Stimulated activated memory B cell treated with anti-CD40 and anti-IgM and Interleukin-4, amounts not matched to agents 10 μg/mL and 1 μg/mL and 100 μg/mL, for 72 hours (primary cell): ENCODE data around the gene RAB13.
A peak's percentile ranks its signal among the peaks of the same experiment; 100 is the strongest.

Source experiments
- ATAC-seq: fragments of 150-1000 bp; cut with Tn5 transposase; 2 replicates; pipeline ENCODE4 v1.10.0; 2021
- H3K27ac Mint-ChIP-seq: one replicate; pipeline ENCODE4 v1.8.0; 2022; ENCODE audit warnings: mild to moderate bottlenecking, mixed read lengths
- H3K27me3 Mint-ChIP-seq: one replicate; pipeline ENCODE4 v1.8.0; 2022; ENCODE audit warnings: mixed read lengths
- H3K36me3 Mint-ChIP-seq: one replicate; pipeline ENCODE4 v1.8.0; 2022; ENCODE audit warnings: mixed read lengths
- H3K4me1 Mint-ChIP-seq: one replicate; pipeline ENCODE4 v1.8.0; 2022; ENCODE audit warnings: mixed read lengths
- H3K4me3 Mint-ChIP-seq: one replicate; pipeline ENCODE4 v1.8.0; 2022; ENCODE audit warnings: mild to moderate bottlenecking, moderate library complexity, mixed read lengths
- H3K9me3 Mint-ChIP-seq: one replicate; pipeline ENCODE4 v1.8.0; 2022; ENCODE audit warnings: mixed read lengths

Gene RAB13

GRCh38 chr1:153936011-153936802, 49.9 kb downstream of the RAB13 start:
- Mint-ChIP-seq H3K36me3 (peaks cover 80% of the 10 kb centered on the region), H3K9me3 (no peaks in the 10 kb centered on the region), H3K27ac (no peak overlapping the region), H3K4me1 (peaks cover 25% of the 10 kb centered on the region), H3K4me3 (no peak overlapping the region), H3K27me3 (no peaks in the 10 kb centered on the region)
- ATAC-seq, result no peak

GRCh38 chr1:153934746-153935145, 51.4 kb downstream of the RAB13 start:
- peaks cover 14% of the 10 kb centered on the region for H3K4me1 Mint-ChIP-seq
- H3K36me3 Mint-ChIP-seq, result peaks cover 74% of the 10 kb centered on the region
- H3K4me3 Mint-ChIP-seq, result no peak overlapping the region
- no peak for ATAC-seq
- H3K27ac Mint-ChIP-seq, result peak overlapping the region; percentile 74
- H3K9me3 Mint-ChIP-seq, result no peaks in the 10 kb centered on the region
- H3K27me3 Mint-ChIP-seq, result no peaks in the 10 kb centered on the region

- peak overlapping the region; percentile 74 for H3K27ac Mint-ChIP-seq
- H3K4me1 Mint-ChIP-seq, result peaks cover 6% of the 10 kb centered on the region
- H3K4me3 Mint-ChIP-seq, result no peak overlapping the region
- ATAC-seq, result no peak
- peaks cover 70% of the 10 kb centered on the region for H3K36me3 Mint-ChIP-seq
- H3K9me3 Mint-ChIP-seq, result no peaks in the 10 kb centered on the region
- H3K27me3 Mint-ChIP-seq, result no peaks in the 10 kb centered on the region
These were observed 52.2 kb downstream of the RAB13 start for GRCh38 chr1:153933955-153934354.

GRCh38 chr1:153933430-153933829, 52.7 kb downstream of the RAB13 start:
- no peaks in the 10 kb centered on the region for H3K27me3 Mint-ChIP-seq
- H3K4me1 Mint-ChIP-seq, result peaks cover 9% of the 10 kb centered on the region
- H3K36me3 Mint-ChIP-seq, result peaks cover 69% of the 10 kb centered on the region
- ATAC-seq, result no peak
- H3K9me3 Mint-ChIP-seq, result no peaks in the 10 kb centered on the region
- H3K4me3 Mint-ChIP-seq, result no peak overlapping the region
- no peak overlapping the region for H3K27ac Mint-ChIP-seq

GRCh38 chr1:153932156-153933131, 53.7 kb downstream of the RAB13 start:
- Mint-ChIP-seq H3K27ac (no peak overlapping the region), H3K9me3 (no peaks in the 10 kb centered on the region), H3K4me3 (no peak overlapping the region), H3K27me3 (no peaks in the 10 kb centered on the region), H3K36me3 (peaks cover 63% of the 10 kb centered on the region), H3K4me1 (peaks cover 14% of the 10 kb centered on the region)
- no peak for ATAC-seq
